Liver (tissue), 9 donors: ENCODE results near the gene DAB1. TPM values are rescaled to one million over a fixed set of nuclear protein-coding genes. Genes with fewer than 3 reads are reported as not detected.

Experiments
- DNase-seq: peaks from one replicate; pipeline ENCODE4 v3.0.0-alpha.2; 2017; ENCODE audit warnings: low spot score
- H3K27ac ChIP-seq, 2 donors: one replicate each; pipeline ENCODE4 v1.7.0; 2013; ENCODE audit warnings: inconsistent platforms in 2 of 2, low read length in 2 of 2, control low read depth in 1 of 2, low read depth in 1 of 2, mild to moderate bottlenecking in 1 of 2
- H3K27me3 ChIP-seq, 4 donors: one replicate each; pipeline versions ENCODE4 v1.6.1 to v1.7.0; 2013; ENCODE audit warnings: low read length in 3 of 4, inconsistent platforms in 1 of 4, mild to moderate bottlenecking in 1 of 4, moderate library complexity in 1 of 4; ENCODE audit not compliant: control insufficient read depth in 4 of 4, insufficient read depth in 4 of 4
- H3K36me3 ChIP-seq, 4 donors: one replicate each; pipeline versions ENCODE4 v1.6.1 to v1.7.0; 2013; ENCODE audit warnings: low read length in 3 of 4, mild to moderate bottlenecking in 3 of 4, low read depth in 1 of 4, moderate library complexity in 1 of 4; ENCODE audit not compliant: control insufficient read depth in 4 of 4, insufficient read depth in 3 of 4
- H3K4me1 ChIP-seq, 4 donors: one replicate each; pipeline versions ENCODE4 v1.6.1 to v1.7.0; 2013; ENCODE audit warnings: low read length in 3 of 4, mild to moderate bottlenecking in 3 of 4, moderate library complexity in 1 of 4; ENCODE audit not compliant: control insufficient read depth in 4 of 4, insufficient read depth in 4 of 4
- H3K4me3 ChIP-seq, 3 donors: one replicate each; pipeline versions ENCODE4 v1.6.1 to v1.7.0; 2013; ENCODE audit warnings: low read length in 3 of 3, control low read depth in 1 of 3, low read depth in 1 of 3, mild to moderate bottlenecking in 1 of 3
- H3K9ac ChIP-seq, 2 donors: one replicate each; pipeline ENCODE4 v1.7.0; 2013; ENCODE audit warnings: low read length in 2 of 2, mild to moderate bottlenecking in 2 of 2, moderate library complexity in 2 of 2, control low read depth in 1 of 2, low read depth in 1 of 2
- H3K9me3 ChIP-seq, 4 donors: one replicate each; pipeline versions ENCODE4 v1.6.1 to v1.7.0; 2013; ENCODE audit warnings: low read length in 3 of 4; ENCODE audit not compliant: control insufficient read depth in 4 of 4
- EGR1 ChIP-seq, 2 donors: IDR thresholded peaks; 2 replicates each; pipeline ENCODE4 v1.6.1; 2016 to 2018; ENCODE audit warnings: antibody characterized with exemption in 2 of 2, low read depth in 2 of 2
- FOXA1 ChIP-seq: IDR thresholded peaks from 2 replicates; pipeline ENCODE4 v1.6.1; 2016; ENCODE audit warnings: antibody characterized with exemption
- FOXA2 ChIP-seq: IDR thresholded peaks from 2 replicates; pipeline ENCODE4 v1.6.1; 2016; ENCODE audit warnings: antibody characterized with exemption
- GABPA ChIP-seq, 2 donors: IDR thresholded peaks in 1 of 2; conservative IDR thresholded peaks in 1 of 2; 2 replicates each; pipeline ENCODE4 v1.6.1; 2016; ENCODE audit warnings: antibody characterized with exemption in 2 of 2, mild to moderate bottlenecking in 1 of 2, moderate library complexity in 1 of 2
- HNF4A ChIP-seq, 2 donors: conservative IDR thresholded peaks; 2 replicates each; pipeline ENCODE4 v1.6.1; 2016; ENCODE audit warnings: antibody characterized with exemption in 2 of 2, mild to moderate bottlenecking in 2 of 2
- JUND ChIP-seq, 2 donors: IDR thresholded peaks; 2 replicates each; pipeline ENCODE4 v1.6.1; 2016; ENCODE audit warnings: antibody characterized with exemption in 2 of 2
- NR2F2 ChIP-seq: IDR thresholded peaks from 2 replicates; pipeline ENCODE4 v1.6.1; 2016; ENCODE audit warnings: antibody characterized with exemption
- RAD21 ChIP-seq, 2 donors: IDR thresholded peaks; 2 replicates each; pipeline ENCODE4 v1.6.1; 2016; ENCODE audit warnings: antibody characterized with exemption in 2 of 2, mild to moderate bottlenecking in 2 of 2
- RXRA ChIP-seq, 2 donors: IDR thresholded peaks; 2 replicates each; pipeline ENCODE4 v1.6.1; 2017 to 2018; ENCODE audit warnings: antibody characterized with exemption in 2 of 2, mild to moderate bottlenecking in 1 of 2
- SP1 ChIP-seq: IDR thresholded peaks from 2 replicates; pipeline ENCODE4 v1.6.1; 2018; ENCODE audit warnings: antibody characterized with exemption, mild to moderate bottlenecking
- TAF1 ChIP-seq: conservative IDR thresholded peaks from 2 replicates; pipeline ENCODE4 v1.6.1; 2016; ENCODE audit warnings: antibody characterized with exemption, mild to moderate bottlenecking
- YY1 ChIP-seq: IDR thresholded peaks from 2 replicates; pipeline ENCODE4 v1.6.1; 2016; ENCODE audit warnings: antibody characterized with exemption, mild to moderate bottlenecking
- ZBTB33 ChIP-seq: IDR thresholded peaks from 2 replicates; pipeline ENCODE4 v1.6.1; 2016; ENCODE audit warnings: antibody characterized with exemption
- WGBS: extraction: QIAGEN DNeasy Blood & Tissue Kit; methylation state at CpG from one replicate; pipeline ENCODE4 v1.1.7; 2013; 5-methylcytosine and 5-hydroxymethylcytosine counted together
- polyA plus RNA-seq, 2 donors: library from polyadenylated mRNA; stranded (reverse) in 1 of 2; unstranded in 1 of 2; fragments of 200-250 nt in 1 of 2; fragments of >200 nt in 1 of 2; fragmentation: Nextera tagmentation in 1 of 2; extraction: Ambion mirVana in 1 of 2; gene quantifications; one replicate each; pipeline versions ENCODE4 v1.2.1 to v1.2.3, GENCODE V29; 2013 to 2015
- total RNA-seq, 2 donors: library from RNA; depleted of rRNA; stranded (reverse); fragments of >200 nt; gene quantifications; one replicate each; pipeline ENCODE4 v1.2.3, GENCODE V29; 2014
- TF ChIP-seq, protein P1 (sequence below): IDR thresholded peaks from 2 replicates; pipeline ENCODE4 v1.6.1; 2016; ENCODE audit warnings: antibody characterized with exemption, mild to moderate bottlenecking
- TF ChIP-seq, protein P2 (sequence below): IDR thresholded peaks from 2 replicates; pipeline ENCODE4 v1.6.1; 2016; ENCODE audit warnings: antibody characterized with exemption
- TF ChIP-seq, protein P3 (sequence below): IDR thresholded peaks from 2 replicates; pipeline ENCODE4 v1.6.1; 2016; ENCODE audit warnings: antibody characterized with exemption
- donor health status: healthy.
- donor health status: healthy.
- donor health status: healthy.
- donor health status: healthy.
- donor health status: healthy.

DAB1 gene
- total and polyA plus RNA-seq, 4 donors, result 0.54 to 1.7 (median 1.2) TPM

GRCh38 chr1:57296726-57297250 lies 127.1 kb downstream of the DAB1 start:
- WGBS, result 75% methylated on average over 4 of the region's 4 CpGs
- Histone ChIP-seq H3K27me3 (no peaks in the 10 kb centered on the region), H3K9ac (no peak overlapping the region), H3K9me3 (no peaks in the 10 kb centered on the region), H3K4me1 (no peaks in the 10 kb centered on the region), H3K36me3 (no peaks in the 10 kb centered on the region), H3K4me3 (no peak overlapping the region), H3K27ac (no peak overlapping the region)
- DNase-seq, result no peak
- TF ChIP-seq HNF4A (conservative IDR thresholded peaks at IDR 0.05), result no peak
- no peak for TF ChIP-seq NR2F2
- TF ChIP-seq, protein P1, sequence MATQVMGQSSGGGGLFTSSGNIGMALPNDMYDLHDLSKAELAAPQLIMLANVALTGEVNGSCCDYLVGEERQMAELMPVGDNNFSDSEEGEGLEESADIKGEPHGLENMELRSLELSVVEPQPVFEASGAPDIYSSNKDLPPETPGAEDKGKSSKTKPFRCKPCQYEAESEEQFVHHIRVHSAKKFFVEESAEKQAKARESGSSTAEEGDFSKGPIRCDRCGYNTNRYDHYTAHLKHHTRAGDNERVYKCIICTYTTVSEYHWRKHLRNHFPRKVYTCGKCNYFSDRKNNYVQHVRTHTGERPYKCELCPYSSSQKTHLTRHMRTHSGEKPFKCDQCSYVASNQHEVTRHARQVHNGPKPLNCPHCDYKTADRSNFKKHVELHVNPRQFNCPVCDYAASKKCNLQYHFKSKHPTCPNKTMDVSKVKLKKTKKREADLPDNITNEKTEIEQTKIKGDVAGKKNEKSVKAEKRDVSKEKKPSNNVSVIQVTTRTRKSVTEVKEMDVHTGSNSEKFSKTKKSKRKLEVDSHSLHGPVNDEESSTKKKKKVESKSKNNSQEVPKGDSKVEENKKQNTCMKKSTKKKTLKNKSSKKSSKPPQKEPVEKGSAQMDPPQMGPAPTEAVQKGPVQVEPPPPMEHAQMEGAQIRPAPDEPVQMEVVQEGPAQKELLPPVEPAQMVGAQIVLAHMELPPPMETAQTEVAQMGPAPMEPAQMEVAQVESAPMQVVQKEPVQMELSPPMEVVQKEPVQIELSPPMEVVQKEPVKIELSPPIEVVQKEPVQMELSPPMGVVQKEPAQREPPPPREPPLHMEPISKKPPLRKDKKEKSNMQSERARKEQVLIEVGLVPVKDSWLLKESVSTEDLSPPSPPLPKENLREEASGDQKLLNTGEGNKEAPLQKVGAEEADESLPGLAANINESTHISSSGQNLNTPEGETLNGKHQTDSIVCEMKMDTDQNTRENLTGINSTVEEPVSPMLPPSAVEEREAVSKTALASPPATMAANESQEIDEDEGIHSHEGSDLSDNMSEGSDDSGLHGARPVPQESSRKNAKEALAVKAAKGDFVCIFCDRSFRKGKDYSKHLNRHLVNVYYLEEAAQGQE, result no peak
- no peak for TF ChIP-seq JUND (IDR thresholded peaks at IDR 0.05)
- TF ChIP-seq EGR1 (IDR thresholded peaks at IDR 0.05; ENCODE audit: low read depth in 2 of 2), result no peak
- no peak for TF ChIP-seq GABPA (IDR thresholded peaks at IDR 0.05 in 1 of 2, conservative IDR thresholded peaks at IDR 0.05 in 1 of 2)
- no peak for TF ChIP-seq RAD21 (IDR thresholded peaks at IDR 0.05)
- no peak for TF ChIP-seq YY1
- TF ChIP-seq TAF1, result no peak
- TF ChIP-seq, protein P2, sequence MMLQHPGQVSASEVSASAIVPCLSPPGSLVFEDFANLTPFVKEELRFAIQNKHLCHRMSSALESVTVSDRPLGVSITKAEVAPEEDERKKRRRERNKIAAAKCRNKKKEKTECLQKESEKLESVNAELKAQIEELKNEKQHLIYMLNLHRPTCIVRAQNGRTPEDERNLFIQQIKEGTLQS, result no peak

DNA sequence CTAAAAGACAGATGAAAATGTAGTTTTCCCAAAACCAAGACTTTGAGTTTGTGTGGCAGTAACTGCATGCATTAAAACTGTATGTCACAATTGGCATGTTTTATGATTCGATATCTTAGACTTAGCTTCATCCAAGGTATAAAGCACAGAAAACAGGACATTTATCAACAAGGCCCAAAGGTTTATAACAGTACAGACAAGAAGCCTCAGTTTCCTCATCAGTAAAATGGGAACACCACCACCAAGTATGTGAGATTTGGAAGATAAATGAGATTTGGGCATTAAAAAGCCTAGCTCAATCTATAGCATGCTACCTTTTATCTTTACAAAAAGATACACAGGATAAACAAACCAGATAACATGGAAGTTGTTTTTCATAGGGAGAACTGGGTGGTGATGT lies 128.5 kb downstream of the DAB1 start:
- Histone ChIP-seq H3K4me3 (no peak overlapping the region), H3K9ac (no peak overlapping the region), H3K36me3 (no peaks in the 10 kb centered on the region), H3K27ac (no peak overlapping the region), H3K9me3 (no peaks in the 10 kb centered on the region), H3K4me1 (no peaks in the 10 kb centered on the region), H3K27me3 (no peaks in the 10 kb centered on the region)
- TF ChIP-seq NR2F2 (no peak), FOXA1 (no peak), GABPA (IDR thresholded peaks at IDR 0.05 in 1 of 2, conservative IDR thresholded peaks at IDR 0.05 in 1 of 2) (no peak), FOXA2 (no peak), RAD21 (IDR thresholded peaks at IDR 0.05) (no peak), TAF1 (no peak), ZBTB33 (no peak), RXRA (IDR thresholded peaks at IDR 0.05) (no peak), JUND (IDR thresholded peaks at IDR 0.05) (no peak), SP1 (no peak)
- TF ChIP-seq, protein P3, sequence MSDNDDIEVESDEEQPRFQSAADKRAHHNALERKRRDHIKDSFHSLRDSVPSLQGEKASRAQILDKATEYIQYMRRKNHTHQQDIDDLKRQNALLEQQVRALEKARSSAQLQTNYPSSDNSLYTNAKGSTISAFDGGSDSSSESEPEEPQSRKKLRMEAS, result no peak
- TF ChIP-seq, protein P1, result no peak
- 99% methylated on average over 1 of the region's 1 CpG for WGBS
- DNase-seq, result no peak
